ENCODE results near the gene BACH2. TPM values are rescaled to one million over a fixed set of nuclear protein-coding genes. Genes with fewer than 3 reads are reported as not detected.

Gene BACH2
- total RNA-seq, 1 donor from 2014 or later: 7.7 TPM

DNA sequence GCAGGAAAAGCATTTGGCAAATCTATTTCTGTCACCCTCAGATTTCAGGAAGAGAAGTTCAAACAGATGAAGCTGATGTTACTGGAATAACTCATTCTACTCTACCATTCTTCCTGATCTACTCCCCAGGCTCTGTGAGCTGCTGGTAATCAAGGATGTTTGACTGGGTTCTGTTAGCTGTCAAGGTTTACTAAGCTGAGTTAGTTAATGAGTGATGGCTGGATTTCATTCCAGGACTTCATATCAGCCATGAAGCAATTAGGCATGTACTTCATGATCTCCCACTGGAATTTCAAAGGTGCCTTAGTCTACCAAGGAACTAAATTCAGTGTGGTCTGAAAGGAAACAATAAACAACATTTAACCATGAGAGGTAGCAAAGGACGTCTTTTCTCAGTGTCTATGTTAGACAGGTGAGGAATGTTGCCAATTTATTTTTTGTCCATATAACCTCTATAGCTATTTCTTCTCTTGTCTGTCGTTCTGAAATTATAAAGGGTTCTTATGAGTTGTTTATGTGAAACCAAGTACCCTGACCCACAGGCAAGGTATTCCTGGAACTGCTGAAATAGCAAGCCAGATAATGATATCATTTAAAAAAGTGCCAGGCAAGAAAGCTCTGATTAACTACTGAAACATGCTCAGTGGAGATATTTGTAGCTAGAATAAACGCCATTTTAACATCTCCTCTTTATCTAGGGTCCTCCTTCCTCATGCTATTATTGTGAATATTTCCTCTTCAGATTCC, 112.9 kb downstream of the BACH2 start:
- DNase-seq (ENCODE audit: low spot score in 2 of 2): no peak
- intact Hi-C loops (cut with DNase I): no loop called here
- no peaks in the 10 kb centered on the region for H3K36me3 ChIP-seq
- peaks cover 5 to 11% of the 10 kb centered on the region in 2 donors for H3K4me1 ChIP-seq
- H3K27ac ChIP-seq: no peak overlapping the region
- no peaks in the 10 kb centered on the region for H3K9me3 ChIP-seq
- H3K4me3 ChIP-seq: no peak overlapping the region
- no peak for TF ChIP-seq CTCF (IDR thresholded peaks at IDR 0.05)
- no peaks in the 10 kb centered on the region for H3K27me3 ChIP-seq

GRCh38 chr6:90180526-90180925, 116.1 kb downstream of the BACH2 start:
- Histone ChIP-seq H3K27ac (no peak overlapping the region), H3K36me3 (no peaks in the 10 kb centered on the region), H3K9me3 (no peaks in the 10 kb centered on the region), H3K4me1 (peaks cover 5 to 26% of the 10 kb centered on the region in 2 donors), H3K27me3 (no peaks in the 10 kb centered on the region), H3K4me3 (no peak overlapping the region)
- no peak for TF ChIP-seq CTCF (IDR thresholded peaks at IDR 0.05)
- intact Hi-C loops (cut with DNase I): no loop called here
- DNase-seq (ENCODE audit: low spot score in 2 of 2): no peak

DNA sequence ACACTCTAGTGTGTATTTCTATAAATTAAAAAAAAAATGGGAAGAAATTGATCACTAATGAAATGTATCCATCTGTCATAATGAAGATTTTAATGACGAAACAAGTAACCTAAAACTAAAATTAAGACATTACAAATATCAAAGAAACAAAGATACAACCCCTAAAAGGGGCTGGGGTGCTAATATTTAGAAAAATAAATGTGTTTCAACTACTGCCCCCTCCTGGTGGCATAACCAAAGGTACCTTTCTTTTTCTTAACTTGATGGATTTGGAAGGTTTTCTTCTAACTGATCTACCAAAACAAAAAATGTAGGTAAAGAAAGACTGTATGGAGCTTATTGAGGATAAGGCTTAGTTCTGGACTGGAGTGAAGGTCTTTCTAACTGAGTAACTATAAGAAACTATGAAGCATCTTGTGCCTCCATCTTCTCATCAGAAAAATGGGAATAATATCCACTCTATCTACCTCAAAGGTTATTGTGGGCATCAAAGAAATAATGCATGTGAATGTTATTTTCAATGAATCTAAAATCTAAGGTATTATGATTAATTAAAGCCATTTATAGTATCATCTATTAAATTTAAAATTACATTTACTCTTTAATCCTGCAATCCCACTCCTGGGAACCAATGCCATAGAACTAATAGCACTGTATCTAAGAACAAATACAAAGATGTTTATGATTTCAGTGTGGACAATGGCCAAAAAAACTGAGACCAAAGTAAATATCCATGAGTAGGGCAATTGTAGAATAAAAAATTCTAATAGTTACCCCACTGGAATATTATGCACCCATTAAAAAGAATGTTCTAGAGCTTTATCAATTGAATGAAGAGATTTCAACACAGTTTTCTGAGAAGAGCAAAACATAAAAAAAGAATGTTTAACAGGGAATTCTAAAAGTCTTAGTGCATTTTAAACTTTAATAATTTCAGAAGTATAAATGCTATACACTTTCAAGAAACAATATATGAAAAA, 117.2 kb downstream of the BACH2 start:
- Histone ChIP-seq H3K36me3 (no peaks in the 10 kb centered on the region), H3K4me1 (peaks cover 5 to 25% of the 10 kb centered on the region in 2 donors), H3K4me3 (no peak overlapping the region), H3K27ac (no peak overlapping the region), H3K9me3 (peaks cover 0 to 2% of the 10 kb centered on the region in 2 donors), H3K27me3 (no peaks in the 10 kb centered on the region)
- no peak for DNase-seq (ENCODE audit: low spot score in 2 of 2)
- peak in 1 of 3 experiments; percentile 47 for TF ChIP-seq CTCF (IDR thresholded peaks at IDR 0.05)
- intact Hi-C loops (cut with DNase I): loop anchor here (5.0 kb wide), 2 partner anchors 38 to 82 kb away; no protein-coding TSS in a partner anchor

GRCh38 chr6:90178384-90178855, 118.2 kb downstream of the BACH2 start:
- H3K9me3 ChIP-seq: peaks cover 0 to 7% of the 10 kb centered on the region in 2 donors
- H3K27me3 ChIP-seq: no peaks in the 10 kb centered on the region
- H3K27ac ChIP-seq: peak overlapping the region; percentile 74 to 80
- no peaks in the 10 kb centered on the region for H3K36me3 ChIP-seq
- H3K4me3 ChIP-seq: peak overlapping the region; percentile 7 to 26
- intact Hi-C loops (cut with DNase I): loop anchor here (5.0 kb wide), 2 partner anchors 39 to 81 kb away; no protein-coding TSS in a partner anchor
- no peak for TF ChIP-seq CTCF (IDR thresholded peaks at IDR 0.05)
- DNase-seq (ENCODE audit: low spot score in 2 of 2): no peak
- peaks cover 1 to 16% of the 10 kb centered on the region in 2 donors for H3K4me1 ChIP-seq

GRCh38 chr6:90177544-90178383, 118.9 kb downstream of the BACH2 start:
- peak overlapping the region; percentile 74 to 80 for H3K27ac ChIP-seq

More at GRCh38 chr6:90177544-90178383, 118.9 kb downstream of the BACH2 start:
- Histone ChIP-seq H3K36me3 (no peaks in the 10 kb centered on the region), H3K4me1 (peaks cover 0 to 16% of the 10 kb centered on the region in 2 donors), H3K9me3 (peaks cover 0 to 7% of the 10 kb centered on the region in 2 donors), H3K27me3 (no peaks in the 10 kb centered on the region), H3K4me3 (peak overlapping the region; percentile 7 to 26)
- no peak for DNase-seq (ENCODE audit: low spot score in 2 of 2)
- intact Hi-C loops (cut with DNase I): loop anchor here (5.0 kb wide), 2 partner anchors 40 to 80 kb away; no protein-coding TSS in a partner anchor
- TF ChIP-seq CTCF (IDR thresholded peaks at IDR 0.05): no peak

Measured in ascending aorta (tissue), 2 donors.